Prostate gland (tissue), 2 donors: Measurements from ENCODE around the gene CELA3A. TPM values are rescaled to one million over a fixed set of nuclear protein-coding genes. Genes with fewer than 3 reads are reported as not detected.
"Not testable (repeated sequence)": the region's sequence is repeated elsewhere in the genome, so short reads cannot be mapped to it uniquely, and the experiment has no call there.

Source experiments
- DNase-seq: peaks from one replicate; pipeline ENCODE4 v3.0.0-alpha.2; 2019; ENCODE audit warnings: low spot score
- H3K27ac ChIP-seq, 2 donors: fragments of 200-600 bp; sonication (generic); 2 replicates each; pipeline ENCODE4 v1.5.1; 2017 to 2019
- H3K27me3 ChIP-seq: fragments of 200-600 bp; sonication (generic); replicated peaks from 2 replicates; pipeline ENCODE4 v1.5.1; 2019; ENCODE audit not compliant: insufficient read depth
- H3K36me3 ChIP-seq, 2 donors: fragments of 200-600 bp; sonication (generic); 1 replicate in 1 of 2; 2 replicates in 1 of 2; pipeline versions ENCODE4 v1.5.1 to v1.8.1; 2017 to 2019
- H3K4me1 ChIP-seq: fragments of 200-600 bp; sonication (generic); replicated peaks from 2 replicates; pipeline ENCODE4 v1.5.1; 2019
- H3K4me3 ChIP-seq, 2 donors: fragments of 200-600 bp; sonication (generic); 2 replicates each; pipeline ENCODE4 v1.5.1; 2017 to 2019
- H3K9me3 ChIP-seq: fragments of 200-600 bp; sonication (generic); 2 replicates; pipeline ENCODE4 v1.5.1; 2017
- POLR2AphosphoS5 ChIP-seq: sonication (generic); formaldehyde crosslinking; IDR thresholded peaks from one replicate; pipeline ENCODE4 v1.6.1; 2017; ENCODE audit warnings: antibody characterized with exemption
- WGBS: methylation state at CpG from one replicate; pipeline ENCODE4 v1.1.5; 2018; 5-methylcytosine and 5-hydroxymethylcytosine counted together
- intact Hi-C: fragments of 100-400 bp; cut with DNase I; formaldehyde crosslinking; loops from one replicate; pipeline ENCODE4 v1.14.2; 2022
- total RNA-seq, 2 donors: library from RNA; depleted of rRNA; stranded (reverse); fragments of >200 nt; gene quantifications; one replicate each; pipeline ENCODE4 v1.1.0, GENCODE V29; 2016

Gene CELA3A
- total RNA-seq, 2 donors from 2014 or later, result not detected

GRCh38 chr1:21989672-21990393 is 11.6 kb upstream of the CELA3A start:
- 53% methylated on average over 3 of the region's 5 CpGs for WGBS
- H3K4me1 ChIP-seq, intact Hi-C loops, H3K27me3 ChIP-seq, H3K27ac ChIP-seq, DNase-seq, H3K4me3 ChIP-seq, H3K9me3 ChIP-seq, H3K36me3 ChIP-seq: not testable (repeated sequence)

GRCh38 chr1:21992186-21992585 is 9.3 kb upstream of the CELA3A start:
- H3K36me3 ChIP-seq, intact Hi-C loops, H3K4me3 ChIP-seq, H3K4me1 ChIP-seq, H3K27ac ChIP-seq, DNase-seq, H3K27me3 ChIP-seq, H3K9me3 ChIP-seq: not testable (repeated sequence)
- WGBS, result 81% methylated on average over 3 of the region's 3 CpGs

- H3K27me3 ChIP-seq, H3K4me1 ChIP-seq, DNase-seq, H3K4me3 ChIP-seq, H3K36me3 ChIP-seq, H3K27ac ChIP-seq, intact Hi-C loops, H3K9me3 ChIP-seq: not testable (repeated sequence)
- WGBS, result 94% methylated on average over 8 of the region's 8 CpGs
Measured at GRCh38 chr1:21994716-21995115, 6.7 kb upstream of the CELA3A start.

GRCh38 chr1:21996663-21996970 is 4.8 kb upstream of the CELA3A start:
- H3K27me3 ChIP-seq, DNase-seq, intact Hi-C loops, H3K4me1 ChIP-seq, H3K36me3 ChIP-seq, H3K27ac ChIP-seq, H3K9me3 ChIP-seq, H3K4me3 ChIP-seq: not testable (repeated sequence)
- WGBS, result 87% methylated on average over 3 of the region's 3 CpGs

- H3K27me3 ChIP-seq, H3K36me3 ChIP-seq, H3K4me1 ChIP-seq, H3K27ac ChIP-seq, H3K9me3 ChIP-seq, intact Hi-C loops, DNase-seq, H3K4me3 ChIP-seq: not testable (repeated sequence)
- WGBS, result 59% methylated on average over 9 of the region's 9 CpGs
Measured at GRCh38 chr1:21997891-21998623, 3.4 kb upstream of the CELA3A start.

- WGBS, result 80% methylated on average over 15 of the region's 15 CpGs
- H3K9me3 ChIP-seq, intact Hi-C loops, DNase-seq, H3K4me1 ChIP-seq, H3K4me3 ChIP-seq, H3K27ac ChIP-seq, H3K27me3 ChIP-seq, H3K36me3 ChIP-seq: not testable (repeated sequence)
Measured at GRCh38 chr1:21998624-21999294, 2.7 kb upstream of the CELA3A start.

GRCh38 chr1:21999645-22000044 is 1.8 kb upstream of the CELA3A start:
- intact Hi-C loops, result not testable (repeated sequence)

GRCh38 chr1:22002461-22002860 is 1.0 kb downstream of the CELA3A start:
- H3K27me3 ChIP-seq, H3K4me3 ChIP-seq, H3K9me3 ChIP-seq, DNase-seq, H3K27ac ChIP-seq, H3K36me3 ChIP-seq, intact Hi-C loops, H3K4me1 ChIP-seq: not testable (repeated sequence)
- WGBS, result 66% methylated on average over 5 of the region's 5 CpGs

More at GRCh38 chr1:21999645-22000044, 1.8 kb upstream of the CELA3A start:
- H3K27me3 ChIP-seq, H3K36me3 ChIP-seq, H3K4me1 ChIP-seq, H3K27ac ChIP-seq, H3K4me3 ChIP-seq, H3K9me3 ChIP-seq: not testable (repeated sequence)
- 29% methylated on average over 7 of the region's 7 CpGs for WGBS
- TF ChIP-seq POLR2AphosphoS5, result peak; percentile 27
- DNase-seq, result peak; percentile 42

GRCh38 chr1:22002875-22003274 is 1.4 kb downstream of the CELA3A start:
- 95% methylated on average over 8 of the region's 8 CpGs for WGBS
- intact Hi-C loops, result not testable (repeated sequence)

GRCh38 chr1:22003959-22004358 is 2.5 kb downstream of the CELA3A start:
- H3K36me3 ChIP-seq, DNase-seq, H3K27ac ChIP-seq, H3K4me1 ChIP-seq, H3K9me3 ChIP-seq, H3K27me3 ChIP-seq, intact Hi-C loops, H3K4me3 ChIP-seq: not testable (repeated sequence)
- WGBS, result 94% methylated on average over 3 of the region's 3 CpGs

More at GRCh38 chr1:22002875-22003274, 1.4 kb downstream of the CELA3A start:
- H3K9me3 ChIP-seq, H3K27me3 ChIP-seq, DNase-seq, H3K4me3 ChIP-seq, H3K27ac ChIP-seq, H3K4me1 ChIP-seq, H3K36me3 ChIP-seq: not testable (repeated sequence)
